Tongue (tissue), 2 donors: ENCODE results near the gene TFAP2D. TPM values are rescaled to one million over a fixed set of nuclear protein-coding genes. Genes with fewer than 3 reads are reported as not detected.

Experiments used
- DNase-seq: peaks from one replicate; pipeline ENCODE4 v3.0.0-alpha.2; 2015
- total RNA-seq: library from RNA; depleted of rRNA; stranded (reverse); fragments of >200 nt; gene quantifications from one replicate; pipeline ENCODE4 v1.2.3, GENCODE V29; 2014

The TFAP2D gene
- total RNA-seq, 1 donor from 2014 or later: not detected

DNA sequence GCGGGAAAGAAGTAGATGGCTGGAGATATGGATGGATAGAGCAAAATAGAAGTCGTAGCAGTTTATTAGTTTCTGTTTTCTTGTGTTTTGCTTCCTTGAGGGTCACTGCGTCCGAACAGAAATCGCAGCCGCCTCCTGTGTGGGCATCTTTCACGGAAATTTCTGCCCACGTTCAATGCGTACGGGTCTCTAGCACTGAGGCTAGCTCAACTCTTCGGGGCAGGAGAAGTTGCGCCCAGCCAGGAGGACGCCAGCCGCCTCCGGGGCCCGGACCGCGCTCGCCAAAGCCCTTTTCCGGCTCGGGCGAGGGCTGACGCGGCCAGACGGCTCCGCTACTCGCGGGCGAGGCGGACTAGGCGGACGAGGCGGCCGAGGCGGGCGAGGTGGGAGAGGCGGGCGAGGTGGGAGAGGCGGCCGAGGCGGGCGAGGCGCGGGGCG lies 106.2 kb downstream of the TFAP2D start:
- DNase-seq: peak; percentile 18

DNA sequence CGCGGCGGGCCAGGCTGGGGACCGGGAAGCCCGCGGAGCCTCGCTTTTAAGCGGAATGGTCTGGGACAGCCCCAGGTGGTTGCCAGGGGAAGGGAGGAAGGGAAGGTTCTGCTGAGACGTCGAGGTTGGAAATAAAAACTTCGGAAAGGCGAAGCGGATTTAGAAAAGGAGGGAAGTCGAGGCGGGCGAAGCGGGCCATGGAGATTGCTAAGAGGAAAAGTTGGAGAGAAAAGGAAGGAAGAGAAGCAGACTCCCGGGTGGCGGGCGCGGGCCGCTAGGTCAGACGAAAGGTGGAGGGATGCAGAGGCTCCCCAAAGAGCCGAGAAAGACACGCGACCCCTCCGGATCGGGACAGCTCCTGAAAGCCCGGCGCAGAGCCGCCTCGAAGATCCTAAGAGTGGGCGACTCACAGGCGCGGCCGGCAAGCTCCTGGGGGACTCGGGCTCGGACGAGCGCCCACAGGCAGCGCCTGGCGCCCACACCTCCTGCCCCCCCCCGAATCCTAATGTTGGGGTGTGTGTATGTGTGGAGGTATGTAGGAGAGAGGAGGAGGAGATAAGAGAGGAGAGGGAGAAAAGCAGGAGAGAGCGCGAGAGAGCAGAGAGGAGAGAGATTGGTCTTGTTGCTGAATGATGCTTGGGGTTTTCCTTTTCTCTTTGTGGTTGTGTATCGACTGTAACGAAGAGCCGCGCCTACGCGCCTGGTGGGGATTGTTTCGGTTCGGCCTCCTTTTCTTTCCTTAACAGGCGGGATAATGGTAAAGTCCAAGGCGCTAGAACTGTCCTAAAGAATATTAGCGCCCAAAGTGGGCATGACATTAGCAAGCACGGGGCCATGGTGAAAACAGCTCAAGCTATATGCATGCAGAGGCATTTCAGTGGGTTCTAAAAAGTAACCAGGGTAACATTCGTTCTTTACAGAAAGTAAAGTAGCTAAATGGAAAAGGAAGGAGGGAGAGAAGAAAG lies 106.9 kb downstream of the TFAP2D start:
- no peak for DNase-seq

DNA sequence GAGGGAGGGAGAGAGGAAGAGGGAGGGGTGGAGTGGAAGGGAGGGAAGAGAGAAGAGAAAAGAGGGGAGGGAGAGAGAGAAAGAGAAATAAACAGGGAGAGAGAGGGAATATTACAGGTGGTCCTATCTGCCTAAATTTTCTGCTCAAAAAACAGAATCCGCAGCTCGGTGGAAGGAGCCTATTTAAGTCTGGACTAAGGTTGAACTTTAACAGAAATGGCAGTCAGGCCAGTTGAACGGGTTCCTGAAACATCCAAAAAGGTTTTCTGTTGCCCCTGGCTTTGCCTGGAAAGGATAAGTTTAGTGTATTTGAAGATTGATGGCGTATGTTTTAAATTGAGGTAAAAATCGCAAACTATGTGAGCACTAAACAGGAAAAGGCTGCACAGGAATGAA lies 107.5 kb downstream of the TFAP2D start:
- DNase-seq: no peak

DNA sequence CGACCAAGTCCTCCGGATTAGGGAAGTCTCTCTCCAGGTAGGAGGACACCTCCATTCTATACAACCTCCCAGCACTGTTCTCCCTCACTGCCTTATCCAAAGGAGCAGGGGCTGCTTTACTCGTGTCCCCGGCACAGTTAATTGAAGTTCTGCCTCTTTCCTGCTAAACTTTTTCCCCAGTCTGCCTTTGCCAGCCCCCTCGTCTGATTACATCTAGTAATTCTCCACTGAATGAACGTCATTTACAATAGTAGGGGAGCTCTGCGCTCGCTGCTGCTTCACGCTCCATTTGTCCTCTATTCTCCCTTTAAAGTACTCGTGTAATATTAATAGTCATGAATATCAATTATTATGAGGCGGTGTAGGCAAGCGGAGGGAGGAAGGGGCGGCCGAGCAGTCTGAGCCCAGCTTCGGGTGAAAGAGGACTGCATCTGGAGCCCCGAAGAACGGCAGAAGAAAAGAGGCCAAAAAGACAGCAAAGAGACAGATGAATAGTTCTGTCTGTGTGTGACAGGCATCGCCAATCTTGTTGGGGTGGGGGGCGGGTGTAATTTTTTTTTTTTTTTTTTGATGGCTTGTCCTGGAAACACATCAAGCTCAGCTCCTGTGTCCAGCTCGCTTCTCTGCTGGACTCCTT lies 108.2 kb downstream of the TFAP2D start:
- no peak for DNase-seq

GRCh38 chr6:50822078-50822476 lies 108.8 kb downstream of the TFAP2D start:
- no peak for DNase-seq

Other genes with a start within 250 kb of the TFAP2D start
- under 0.01 TPM for gene TFAP2B, start 105.3 kb downstream of the TFAP2D start, total RNA-seq